HepG2 (cell line): ENCODE data around the gene TF. TPM values are rescaled to one million over a fixed set of nuclear protein-coding genes. Genes with fewer than 3 reads are reported as not detected.

Experiments
- BRCA1 ChIP-seq: sonication (generic); formaldehyde crosslinking; IDR thresholded peaks from 2 replicates; pipeline ENCODE4 v1.4.0; 2020; ENCODE audit warnings: missing genetic modification reagents
- FUBP1 ChIP-seq: sonication (generic); formaldehyde crosslinking; IDR thresholded peaks from 2 replicates; pipeline ENCODE4 v1.5.1; 2020; ENCODE audit warnings: missing genetic modification reagents, mild to moderate bottlenecking, borderline replicate concordance
- NONO ChIP-seq, 2 experiments: fragments of 450-650 bp in 1 of 2; sonication (generic) in 1 of 2; formaldehyde crosslinking in 1 of 2; IDR thresholded peaks in 1 of 2; conservative IDR thresholded peaks in 1 of 2; 2 replicates each; pipeline versions ENCODE4 v1.6.1 to v1.8.0; 2017 to 2022; ENCODE audit warnings: mild to moderate bottlenecking in 1 of 2, missing genetic modification reagents in 1 of 2, moderate library complexity in 1 of 2
- POLR2G ChIP-seq: fragments of 200-400 bp; formaldehyde crosslinking; IDR thresholded peaks from 2 replicates; pipeline ENCODE4 v1.6.1; 2018; ENCODE audit warnings: mild to moderate bottlenecking, low read depth, low read length, moderate library complexity
- RBM22 ChIP-seq: fragments of 200-400 bp; formaldehyde crosslinking; optimal IDR thresholded peaks from 2 replicates; pipeline ENCODE3; 2017; ENCODE audit warnings: mild to moderate bottlenecking, low read length, moderate library complexity
- REPIN1 ChIP-seq: sonication (generic); formaldehyde crosslinking; IDR thresholded peaks from 2 replicates; pipeline ENCODE4 v1.8.0; 2022; ENCODE audit warnings: missing genetic modification reagents, low read depth, mild to moderate bottlenecking, borderline replicate concordance
- SAFB2 ChIP-seq: sonication (generic); formaldehyde crosslinking; IDR thresholded peaks from 2 replicates; pipeline ENCODE4 v1.5.1; 2020; ENCODE audit warnings: missing genetic modification reagents, low read depth, mild to moderate bottlenecking, borderline replicate concordance
- ZNF354B ChIP-seq: sonication (generic); formaldehyde crosslinking; IDR thresholded peaks from 2 replicates; pipeline ENCODE4 v1.8.0; 2022; ENCODE audit warnings: mild to moderate bottlenecking, missing genetic modification reagents
- ZNF501 ChIP-seq: sonication (generic); formaldehyde crosslinking; IDR thresholded peaks from 2 replicates; pipeline ENCODE4 v1.5.1; 2020; ENCODE audit warnings: mild to moderate bottlenecking, moderate library complexity, missing genetic modification reagents
- ZNF574 ChIP-seq: sonication (generic); formaldehyde crosslinking; IDR thresholded peaks from 2 replicates; pipeline ENCODE4 v1.4.0; 2020; ENCODE audit warnings: missing genetic modification reagents
- ZNF607 ChIP-seq: sonication (generic); formaldehyde crosslinking; IDR thresholded peaks from 2 replicates; pipeline ENCODE4 v1.5.1; 2020; ENCODE audit warnings: missing genetic modification reagents, mild to moderate bottlenecking, borderline replicate concordance
- ZNF619 ChIP-seq: sonication (generic); formaldehyde crosslinking; IDR thresholded peaks from 2 replicates; pipeline ENCODE4 v1.4.0; 2020; ENCODE audit warnings: mild to moderate bottlenecking, missing genetic modification reagents
- ZNF678 ChIP-seq: sonication (generic); formaldehyde crosslinking; IDR thresholded peaks from 2 replicates; pipeline ENCODE4 v1.4.0; 2020; ENCODE audit warnings: mild to moderate bottlenecking, missing genetic modification reagents
- ZNF75D ChIP-seq: sonication (generic); formaldehyde crosslinking; IDR thresholded peaks from 2 replicates; pipeline ENCODE4 v1.8.1; 2023; ENCODE audit warnings: missing genetic modification reagents, mild to moderate bottlenecking, borderline replicate concordance
- polyA plus RNA-seq, 8 experiments: library from polyadenylated mRNA; depleted of rRNA in 3 of 8; stranded (reverse) in 7 of 8; unstranded in 1 of 8; fragments of >200 nt; fragmentation: Illumina TruSeq in 4 of 8; extraction: Trizol in 4 of 8; gene quantifications; 2 replicates each; pipeline versions ENCODE4 v1.2.1 to v1.2.3, GENCODE V29; 2011 to 2016; ENCODE audit warnings: low read depth in 4 of 8, missing spikeins in 1 of 8, mixed read lengths in 1 of 8; ENCODE audit not compliant: insufficient read depth in 1 of 8
- total RNA-seq, 5 experiments: library from RNA; depleted of rRNA; stranded (reverse); fragments of >200 nt; fragmentation: Illumina TruSeq; extraction: Trizol; gene quantifications; 2 replicates each; pipeline ENCODE4 v1.2.3, GENCODE V29; 2016; ENCODE audit warnings: low read depth in 1 of 5
- TF ChIP-seq, protein P1 (sequence below): sonication (generic); formaldehyde crosslinking; IDR thresholded peaks from 2 replicates; pipeline ENCODE4 v1.4.0; 2020; ENCODE audit warnings: missing genetic modification reagents, borderline replicate concordance
- TF ChIP-seq, protein P2 (sequence below): sonication (generic); formaldehyde crosslinking; IDR thresholded peaks from 2 replicates; pipeline ENCODE4 v1.5.0; 2020; ENCODE audit warnings: missing genetic modification reagents

Gene TF
- total and polyA plus RNA-seq, 2 of the 13 experiments (the other 11 are each of a cell fraction or from before 2014, with no cell fraction given) = 10,074 to 11,821 TPM

DNA sequence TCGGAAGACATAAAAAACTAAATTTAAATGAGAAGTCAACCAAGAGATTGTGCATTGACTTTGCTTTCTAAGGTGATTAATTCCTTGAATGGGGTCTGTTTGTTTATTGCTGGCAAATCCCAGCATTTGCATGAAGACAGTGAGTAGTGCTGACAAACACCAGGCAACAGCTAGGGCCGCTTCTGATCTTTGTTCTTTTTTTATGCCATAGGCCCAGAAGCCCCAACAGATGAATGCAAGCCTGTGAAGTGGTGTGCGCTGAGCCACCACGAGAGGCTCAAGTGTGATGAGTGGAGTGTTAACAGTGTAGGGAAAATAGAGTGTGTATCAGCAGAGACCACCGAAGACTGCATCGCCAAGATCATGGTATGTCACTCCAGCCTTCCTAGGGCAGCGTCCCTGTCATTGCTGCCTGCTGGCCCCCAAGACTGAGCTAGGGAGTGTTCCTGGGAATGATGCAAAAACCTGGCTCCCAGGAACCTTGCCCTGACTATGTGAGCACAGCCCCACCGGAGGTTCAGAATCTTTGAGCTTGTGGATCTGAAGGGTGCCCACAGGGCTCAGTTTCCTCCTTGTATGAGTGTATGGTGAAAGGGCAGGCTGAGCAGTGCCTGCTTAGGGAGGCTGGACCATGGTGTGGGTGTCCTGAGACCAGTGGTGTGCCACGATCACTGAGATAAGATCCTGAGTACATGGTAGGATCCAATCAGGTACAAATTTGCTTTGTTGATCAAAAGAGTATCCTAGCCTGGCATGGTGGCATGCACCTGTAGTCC, 13.0 kb downstream of the TF start (continued):
- TF ChIP-seq ZNF574 (CRISPR knock-in tag) (0 out of 2 replicates have a peak, but pooled peaks have one; percentile 11), BRCA1 (CRISPR knock-in tag) (no peak), SAFB2 (CRISPR knock-in tag) (no peak), ZNF354B (CRISPR knock-in tag) (no peak), ZNF619 (CRISPR knock-in tag) (no peak), ZNF75D (no peak), RBM22 (peak; percentile 87), FUBP1 (no peak), NONO (IDR thresholded peaks at IDR 0.05) (no peak), NONO (CRISPR knock-in tag; conservative IDR thresholded peaks at IDR 0.05) (peak; percentile 25; the same call in 1 of the 2 replicates), POLR2G (peak; percentile 41), ZNF678 (CRISPR knock-in tag) (no peak), REPIN1 (CRISPR knock-in tag) (0 out of 2 replicates have a peak, but pooled peaks have one; percentile 24), ZNF501 (CRISPR knock-in tag) (no peak), ZNF607 (CRISPR knock-in tag) (no peak)
- TF ChIP-seq, protein P1, sequence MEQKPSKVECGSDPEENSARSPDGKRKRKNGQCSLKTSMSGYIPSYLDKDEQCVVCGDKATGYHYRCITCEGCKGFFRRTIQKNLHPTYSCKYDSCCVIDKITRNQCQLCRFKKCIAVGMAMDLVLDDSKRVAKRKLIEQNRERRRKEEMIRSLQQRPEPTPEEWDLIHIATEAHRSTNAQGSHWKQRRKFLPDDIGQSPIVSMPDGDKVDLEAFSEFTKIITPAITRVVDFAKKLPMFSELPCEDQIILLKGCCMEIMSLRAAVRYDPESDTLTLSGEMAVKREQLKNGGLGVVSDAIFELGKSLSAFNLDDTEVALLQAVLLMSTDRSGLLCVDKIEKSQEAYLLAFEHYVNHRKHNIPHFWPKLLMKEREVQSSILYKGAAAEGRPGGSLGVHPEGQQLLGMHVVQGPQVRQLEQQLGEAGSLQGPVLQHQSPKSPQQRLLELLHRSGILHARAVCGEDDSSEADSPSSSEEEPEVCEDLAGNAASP (CRISPR knock-in tag) = no peak
- TF ChIP-seq, protein P2, sequence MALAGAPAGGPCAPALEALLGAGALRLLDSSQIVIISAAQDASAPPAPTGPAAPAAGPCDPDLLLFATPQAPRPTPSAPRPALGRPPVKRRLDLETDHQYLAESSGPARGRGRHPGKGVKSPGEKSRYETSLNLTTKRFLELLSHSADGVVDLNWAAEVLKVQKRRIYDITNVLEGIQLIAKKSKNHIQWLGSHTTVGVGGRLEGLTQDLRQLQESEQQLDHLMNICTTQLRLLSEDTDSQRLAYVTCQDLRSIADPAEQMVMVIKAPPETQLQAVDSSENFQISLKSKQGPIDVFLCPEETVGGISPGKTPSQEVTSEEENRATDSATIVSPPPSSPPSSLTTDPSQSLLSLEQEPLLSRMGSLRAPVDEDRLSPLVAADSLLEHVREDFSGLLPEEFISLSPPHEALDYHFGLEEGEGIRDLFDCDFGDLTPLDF = no peak
